BLaER1 treated with 17β-estradiol and CSF1 and Interleukin-3, amounts not matched to agents 10 nM and 100 nM (cell line): ENCODE results near the gene RAD23A.

Experiments
- H3K27ac ChIP-seq, 11 experiments: shearing (Covaris generic); formaldehyde crosslinking; 2 replicates each; pipeline ENCODE4 v1.8.1; 2022
- H3K27me3 ChIP-seq, 11 experiments: shearing (Covaris generic); formaldehyde crosslinking; 2 replicates each; pipeline ENCODE4 v1.8.1; 2022
- H3K36me3 ChIP-seq, 11 experiments: shearing (Covaris generic); formaldehyde crosslinking; 2 replicates each; pipeline ENCODE4 v1.8.1; 2022
- H3K4me1 ChIP-seq, 10 experiments: shearing (Covaris generic); formaldehyde crosslinking; 2 replicates each; pipeline ENCODE4 v1.8.1; 2022
- H3K4me2 ChIP-seq, 11 experiments: shearing (Covaris generic); formaldehyde crosslinking; 2 replicates each; pipeline ENCODE4 v1.8.1; 2022
- H3K4me3 ChIP-seq, 10 experiments: shearing (Covaris generic); formaldehyde crosslinking; 2 replicates each; pipeline ENCODE4 v1.8.1; 2022
- H3K9ac ChIP-seq, 11 experiments: shearing (Covaris generic); formaldehyde crosslinking; 2 replicates each; pipeline ENCODE4 v1.8.1; 2022
- H3K9me3 ChIP-seq, 11 experiments: shearing (Covaris generic); formaldehyde crosslinking; replicated peaks in 1 of 11; 2 replicates each; pipeline ENCODE4 v1.8.1; 2022
- H4K20me1 ChIP-seq, 11 experiments: shearing (Covaris generic); formaldehyde crosslinking; 2 replicates each; pipeline ENCODE4 v1.8.1; 2022
- Cebpa-rat ChIP-seq, 11 experiments: shearing (Covaris generic); IDR thresholded peaks; 2 replicates each; pipeline ENCODE4 v1.8.1; 2022

The RAD23A gene

GRCh38 chr19:12997967-12998940, 52.6 kb downstream of the RAD23A start:
- H3K36me3 ChIP-seq, result peaks cover 0 to 16% (median 6%) of the 10 kb centered on the region in 11 experiments; a peak in 7 of 22 replicates
- H3K9me3 ChIP-seq, result no peaks in the 10 kb centered on the region
- peak overlapping the region in 5 of 11 experiments; percentile 90 to 99 (median 95); a peak in 5 of 22 replicates for H3K4me2 ChIP-seq
- peak overlapping the region in 4 of 11 experiments; percentile 1 to 87 (median 34); a peak in 4 of 22 replicates for H3K9ac ChIP-seq
- no peak overlapping the region for H3K27ac ChIP-seq
- H3K27me3 ChIP-seq, result peaks cover 6 to 24% (median 8%) of the 10 kb centered on the region in 11 experiments; a peak in 18 of 22 replicates
- TF ChIP-seq Cebpa-rat (IDR thresholded peaks at IDR 0.05), result no peak
- H3K4me3 ChIP-seq, result no peak overlapping the region
- H4K20me1 ChIP-seq, result peaks cover 0 to 63% (median 42%) of the 10 kb centered on the region in 11 experiments; a peak in 17 of 22 replicates
- H3K4me1 ChIP-seq, result peaks cover 0 to 47% (median 35%) of the 10 kb centered on the region in 10 experiments; a peak in 17 of 20 replicates

- TF ChIP-seq Cebpa-rat (IDR thresholded peaks at IDR 0.05), result no peak
- peaks cover 0 to 16% (median 6%) of the 10 kb centered on the region in 11 experiments; a peak in 7 of 22 replicates for H3K36me3 ChIP-seq
- peaks cover under 1 to 13% (median 5%) of the 10 kb centered on the region in 11 experiments; a peak in 18 of 22 replicates for H3K27me3 ChIP-seq
- H3K9ac ChIP-seq, result peak overlapping the region in 2 of 11 experiments; percentile 10 to 15; a peak in 1 of 22 replicates
- peaks cover 0 to 44% (median 33%) of the 10 kb centered on the region in 10 experiments; a peak in 15 of 20 replicates for H3K4me1 ChIP-seq
- H3K27ac ChIP-seq, result no peak overlapping the region
- peaks cover 0 to 92% (median 63%) of the 10 kb centered on the region in 11 experiments; a peak in 17 of 22 replicates for H4K20me1 ChIP-seq
- no peaks in the 10 kb centered on the region for H3K9me3 ChIP-seq
- H3K4me3 ChIP-seq, result no peak overlapping the region
- peak overlapping the region in 6 of 11 experiments; percentile 6 to 43 (median 26); a peak in 6 of 22 replicates for H3K4me2 ChIP-seq
These were observed 55.5 kb downstream of the RAD23A start for GRCh38 chr19:13001166-13001501.

DNA sequence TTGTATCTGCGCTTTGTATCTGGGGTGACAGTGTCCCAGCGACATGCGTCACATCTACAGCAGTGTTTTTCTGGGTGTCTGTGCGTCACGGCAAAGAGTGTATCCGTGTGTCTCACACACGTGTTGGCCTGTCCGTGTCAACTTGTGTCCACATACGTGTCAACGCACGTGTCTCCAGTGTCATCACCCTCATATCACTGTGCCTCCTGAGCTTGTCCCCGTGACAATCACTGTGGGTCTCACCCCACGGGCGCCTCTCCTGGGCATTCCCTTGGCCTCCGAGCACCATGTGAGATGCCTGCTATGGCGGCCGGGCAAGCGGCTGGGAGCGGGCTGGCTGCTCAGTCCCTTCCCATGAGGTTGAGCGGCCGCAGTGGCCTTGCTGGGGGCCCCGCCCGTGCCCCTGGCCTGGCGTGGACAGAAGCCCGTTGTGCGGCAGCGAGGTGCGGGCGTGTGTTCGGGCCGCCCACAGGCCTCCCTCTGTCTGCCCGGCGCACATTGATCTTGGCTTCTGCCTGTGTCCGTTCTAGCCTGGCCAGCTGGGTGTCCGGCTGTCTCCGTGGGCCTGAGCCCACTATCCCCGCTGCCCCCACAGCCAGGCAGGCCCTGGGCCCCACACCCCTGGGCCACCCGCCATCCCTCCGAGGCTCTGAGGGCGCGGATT, 56.0 kb downstream of the RAD23A start:
- Histone ChIP-seq H3K9ac (no peak overlapping the region), H3K36me3 (peaks cover 0 to 16% (median 6%) of the 10 kb centered on the region in 11 experiments; a peak in 7 of 22 replicates), H3K4me3 (no peak overlapping the region), H3K9me3 (no peaks in the 10 kb centered on the region), H4K20me1 (peaks cover 0 to 95% (median 64%) of the 10 kb centered on the region in 11 experiments; a peak in 17 of 22 replicates), H3K4me2 (peak overlapping the region in 5 of 11 experiments; percentile 6 to 43 (median 19); a peak in 5 of 22 replicates), H3K4me1 (peaks cover 0 to 46% (median 35%) of the 10 kb centered on the region in 10 experiments; a peak in 15 of 20 replicates), H3K27me3 (peaks cover 0 to 8% (median under 1%) of the 10 kb centered on the region in 11 experiments; a peak in 12 of 22 replicates), H3K27ac (no peak overlapping the region)
- TF ChIP-seq Cebpa-rat (IDR thresholded peaks at IDR 0.05), result no peak

DNA sequence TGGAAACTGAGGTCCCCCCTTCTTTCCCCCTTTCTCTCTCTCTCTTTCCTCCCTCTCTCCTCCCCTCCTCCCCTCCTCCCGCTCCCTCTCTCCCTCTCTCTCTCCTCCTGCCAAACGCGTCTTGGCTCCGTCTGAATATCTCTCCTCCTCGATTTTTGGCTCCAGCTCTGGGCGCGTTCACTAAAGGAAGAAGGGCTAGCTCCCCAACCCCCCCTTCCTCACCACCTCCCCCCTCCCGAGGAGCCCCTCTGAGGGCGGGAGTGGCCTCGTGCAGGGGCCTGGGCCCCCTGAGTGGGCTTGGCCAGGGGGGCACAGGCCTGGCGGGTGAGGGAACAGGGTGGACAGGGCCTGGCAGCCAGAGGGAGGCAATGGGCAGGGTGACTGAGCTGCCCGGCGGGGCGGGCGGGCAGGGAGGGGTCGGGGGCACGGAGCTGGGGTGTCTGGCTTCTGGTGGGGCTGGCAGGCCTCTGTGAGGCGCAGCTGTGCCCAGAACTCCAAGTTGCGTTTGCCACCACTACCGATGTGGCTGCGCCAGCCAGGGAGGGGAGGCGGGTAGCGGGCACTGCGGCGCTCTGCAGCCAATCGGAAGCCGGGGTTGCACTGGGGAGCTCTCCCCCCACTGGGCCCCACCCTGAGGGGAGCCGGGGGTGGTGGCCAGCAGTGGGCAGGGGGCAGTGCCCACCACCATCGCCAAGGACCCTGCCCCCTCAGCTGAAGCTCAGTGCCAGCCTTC, 56.7 kb downstream of the RAD23A start:
- no peak for TF ChIP-seq Cebpa-rat (IDR thresholded peaks at IDR 0.05)
- no peaks in the 10 kb centered on the region for H3K9me3 ChIP-seq
- H4K20me1 ChIP-seq, result peaks cover 0 to 95% (median 62%) of the 10 kb centered on the region in 11 experiments; a peak in 17 of 22 replicates
- H3K36me3 ChIP-seq, result peaks cover 0 to 16% (median 6%) of the 10 kb centered on the region in 11 experiments; a peak in 7 of 22 replicates
- peaks cover 0 to 43% (median 32%) of the 10 kb centered on the region in 10 experiments; a peak in 14 of 20 replicates for H3K4me1 ChIP-seq
- H3K9ac ChIP-seq, result no peak overlapping the region
- H3K27me3 ChIP-seq, result peaks cover 0 to 1% (median 0%) of the 10 kb centered on the region in 11 experiments; a peak in 1 of 22 replicates
- H3K4me3 ChIP-seq, result no peak overlapping the region
- no peak overlapping the region for H3K4me2 ChIP-seq
- no peak overlapping the region for H3K27ac ChIP-seq

DNA sequence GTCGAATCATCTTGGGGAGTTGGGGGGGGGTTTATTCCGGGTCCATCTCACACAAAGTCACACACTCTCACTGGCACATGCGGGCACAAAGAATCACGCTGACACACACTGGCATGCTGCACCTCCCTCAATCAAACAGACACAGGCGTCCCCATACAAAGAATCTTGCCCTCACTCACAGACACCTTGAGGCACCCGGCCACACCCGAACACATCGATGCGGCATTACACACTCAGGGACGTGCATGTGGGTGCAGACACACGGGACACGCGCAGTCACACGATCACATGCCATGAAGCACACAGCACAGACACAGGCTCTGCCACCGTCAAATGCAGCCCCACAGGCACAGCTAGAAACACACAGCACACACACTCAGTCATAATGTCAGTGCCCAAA, 57.4 kb downstream of the RAD23A start:
- H3K9ac ChIP-seq, result no peak overlapping the region
- no peak for TF ChIP-seq Cebpa-rat (IDR thresholded peaks at IDR 0.05)
- no peak overlapping the region for H3K27ac ChIP-seq
- H3K4me3 ChIP-seq, result no peak overlapping the region
- H3K36me3 ChIP-seq, result peaks cover 0 to 16% (median 6%) of the 10 kb centered on the region in 11 experiments; a peak in 7 of 22 replicates
- peaks cover 0 to 36% (median 28%) of the 10 kb centered on the region in 10 experiments; a peak in 14 of 20 replicates for H3K4me1 ChIP-seq
- no peak overlapping the region for H3K4me2 ChIP-seq
- H3K27me3 ChIP-seq, result peaks cover 0 to 4% (median 2%) of the 10 kb centered on the region in 11 experiments; a peak in 9 of 22 replicates
- H3K9me3 ChIP-seq, result no peaks in the 10 kb centered on the region
- peaks cover 0 to 94% (median 61%) of the 10 kb centered on the region in 11 experiments; a peak in 16 of 22 replicates for H4K20me1 ChIP-seq
